H1 (cell line): ENCODE results near the gene ADGRG7. TPM values are rescaled to one million over a fixed set of nuclear protein-coding genes. Genes with fewer than 3 reads are reported as not detected.

Experiments used
- RAD21 ChIP-seq, 2 experiments: IDR thresholded peaks in 1 of 2; conservative IDR thresholded peaks in 1 of 2; 2 replicates each; pipeline ENCODE4 v1.6.1; 2011; ENCODE audit warnings: low read depth in 2 of 2, low read length in 2 of 2, improper control_type of control experiment in 1 of 2, inconsistent platforms in 1 of 2, mild to moderate bottlenecking in 1 of 2, moderate library complexity in 1 of 2
- polyA plus RNA-seq, 7 experiments: library from polyadenylated mRNA; depleted of rRNA in 3 of 7; stranded (reverse) in 5 of 7; unstranded in 2 of 7; fragments of >200 nt in 5 of 7; fragments of 200-250 nt in 2 of 7; gene quantifications; 1 replicate in 5 of 7; 2 replicates in 1 of 7; 4 replicates in 1 of 7; pipeline versions ENCODE4 v1.2.1 to v1.2.3, GENCODE V29; 2011 to 2013; ENCODE audit warnings: missing spikeins in 2 of 7, mixed read lengths in 2 of 7
- total RNA-seq: library from RNA; stranded (reverse); fragmentation: NEBNext Ultra II Directional; extraction: Animal tissue kit (Norgen Biotek cat#: 25700); gene quantifications from 2 replicates; pipeline ENCODE4 v1.2.1, GENCODE V29; 2021

Gene ADGRG7
- total and polyA plus RNA-seq, 2 of the 8 experiments (the other 6 are each of a cell fraction or from before 2014, with no cell fraction given), result not detected

- TF ChIP-seq RAD21 (IDR thresholded peaks at IDR 0.05 in 1 of 2, conservative IDR thresholded peaks at IDR 0.05 in 1 of 2; ENCODE audit: low read depth in 2 of 2, low read length in 2 of 2), result no peak
These were observed 89.3 kb downstream of the ADGRG7 start (continued) for GRCh38 chr3:100698736-100699135.
